Hypothalamus (tissue), 51 donors: Measurements from ENCODE around the gene APOA1.

Source experiments
- DNase-seq, 51 donors: peaks; one replicate each; lab custom pipeline; 2025; lab: John Stamatoyannopoulos, UW

Gene APOA1

DNA sequence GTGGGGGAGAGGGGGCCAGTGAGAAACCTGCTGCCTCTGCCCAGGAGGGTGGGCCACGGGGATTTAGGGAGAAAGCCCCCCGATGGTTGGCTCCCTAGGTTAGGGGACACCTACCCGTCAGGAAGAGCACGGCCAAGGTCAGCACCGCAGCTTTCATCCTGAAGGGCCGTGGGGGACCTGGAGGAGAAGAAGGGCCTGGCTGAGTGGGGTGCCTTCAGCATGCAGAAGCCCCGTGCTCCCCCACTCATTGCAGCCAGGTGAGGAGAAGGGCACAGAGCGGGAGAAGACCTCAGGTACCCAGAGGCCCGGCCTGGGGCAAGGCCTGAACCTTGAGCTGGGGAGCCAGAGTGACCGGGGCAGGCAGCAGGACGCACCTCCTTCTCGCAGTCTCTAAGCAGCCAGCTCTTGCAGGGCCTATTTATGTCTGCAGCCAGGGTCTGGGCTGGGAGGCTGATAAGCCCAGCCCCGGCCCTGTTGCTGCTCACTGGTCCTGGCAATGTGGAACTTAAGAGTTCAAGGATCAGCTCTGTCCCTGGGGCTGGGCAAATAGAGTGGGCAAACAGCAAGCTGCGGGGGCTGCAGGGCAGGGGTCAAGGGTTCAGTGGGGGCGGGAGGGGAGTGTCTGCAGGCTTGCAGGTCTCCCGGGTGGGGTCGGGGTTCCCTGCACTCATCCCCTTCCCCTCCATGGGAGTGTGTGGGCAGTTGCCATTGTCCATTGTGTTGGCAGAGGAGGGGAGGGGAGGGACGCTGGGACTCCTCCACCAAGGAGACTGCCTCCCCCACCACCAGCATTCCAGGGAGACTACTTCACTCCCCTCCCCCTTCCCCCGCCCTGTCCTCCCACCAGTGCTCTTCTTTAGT is at the start of gene APOA1:
Gene APOA1, minus strand, starts transcription at position 392 of the 861 bp plus-strand sequence. Its CDS starts 235 bp downstream, at position 157.
- no peak for DNase-seq

DNA sequence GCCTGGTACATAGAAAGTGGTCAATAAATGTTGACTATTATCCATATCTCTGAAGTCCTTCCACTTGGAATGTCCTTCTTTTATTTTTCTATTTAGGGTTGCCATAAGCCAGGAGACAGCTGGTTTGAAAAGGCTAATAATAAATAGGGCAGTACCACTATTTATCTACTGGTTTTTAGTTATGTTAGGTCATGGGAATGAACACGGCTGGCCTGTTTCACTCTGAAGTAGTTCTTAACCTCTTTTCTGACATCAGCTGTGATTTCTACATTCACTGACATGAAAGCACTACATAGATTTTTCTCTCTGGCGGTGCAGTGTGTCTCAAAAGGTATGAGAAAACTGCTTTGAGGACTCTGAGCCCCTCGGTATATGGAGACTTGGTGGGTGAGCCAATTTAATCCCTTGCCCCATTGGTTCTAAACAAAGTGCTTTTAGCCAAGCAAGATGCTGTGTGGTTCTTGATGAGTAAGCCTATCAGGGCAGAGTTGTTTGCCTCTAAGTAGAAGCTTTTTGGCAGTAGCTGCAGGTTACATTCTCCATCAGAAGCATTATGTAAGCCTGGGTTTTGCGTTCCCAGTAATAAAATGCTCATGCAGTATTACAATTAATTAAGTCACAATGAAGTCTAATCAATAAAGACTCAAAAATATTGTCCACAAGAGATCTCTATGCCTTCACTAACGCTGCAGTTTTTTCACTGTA is 48.7 kb upstream of the APOA1 start:
- peak in 4 of 51 donors; percentile 6 to 66 (median 26) for DNase-seq

DNA sequence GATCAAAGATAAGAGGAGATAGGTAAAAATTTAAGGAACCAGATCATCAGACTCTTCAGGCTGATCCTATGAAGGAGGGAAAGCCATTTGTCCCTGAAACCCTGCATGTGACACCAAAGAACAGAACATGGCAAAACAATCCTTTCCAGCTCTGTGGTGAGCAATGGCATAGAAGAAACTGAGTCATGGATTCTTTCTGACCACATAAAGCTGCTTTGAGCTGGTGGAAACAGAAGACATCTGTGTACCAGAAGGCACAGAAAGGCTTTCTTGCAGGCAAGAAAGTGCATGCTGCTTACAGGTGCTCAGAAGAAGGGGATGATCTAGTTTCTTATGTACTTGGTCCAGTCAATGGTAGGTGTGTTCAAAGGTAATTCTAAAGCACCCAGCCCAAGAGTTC is 45.0 kb upstream of the APOA1 start:
- DNase-seq: no peak

GRCh38 chr11:116881143-116881542 is 43.7 kb upstream of the APOA1 start:
- peak in 18 of 51 donors; percentile 2 to 62 (median 32) for DNase-seq

GRCh38 chr11:116879800-116880625 is 42.6 kb upstream of the APOA1 start:
- DNase-seq: peak in 8 of 51 donors; percentile 10 to 52 (median 19)

- DNase-seq: no peak
Observed at GRCh38 chr11:116876656-116877055, 39.2 kb upstream of the APOA1 start.

- no peak for DNase-seq
Observed at GRCh38 chr11:116875194-116875593, 37.8 kb upstream of the APOA1 start.

- DNase-seq: no peak
Observed at GRCh38 chr11:116874251-116874650, 36.8 kb upstream of the APOA1 start.

- no peak for DNase-seq
Observed at GRCh38 chr11:116873381-116873780, 36.0 kb upstream of the APOA1 start.

- no peak for DNase-seq
Observed at GRCh38 chr11:116871248-116871647, 33.8 kb upstream of the APOA1 start.

- no peak for DNase-seq
Observed at GRCh38 chr11:116870054-116870453, 32.6 kb upstream of the APOA1 start.

- peak in 9 of 51 donors; percentile 17 to 68 (median 30) for DNase-seq
Observed at GRCh38 chr11:116869610-116870009, 32.2 kb upstream of the APOA1 start.

DNA sequence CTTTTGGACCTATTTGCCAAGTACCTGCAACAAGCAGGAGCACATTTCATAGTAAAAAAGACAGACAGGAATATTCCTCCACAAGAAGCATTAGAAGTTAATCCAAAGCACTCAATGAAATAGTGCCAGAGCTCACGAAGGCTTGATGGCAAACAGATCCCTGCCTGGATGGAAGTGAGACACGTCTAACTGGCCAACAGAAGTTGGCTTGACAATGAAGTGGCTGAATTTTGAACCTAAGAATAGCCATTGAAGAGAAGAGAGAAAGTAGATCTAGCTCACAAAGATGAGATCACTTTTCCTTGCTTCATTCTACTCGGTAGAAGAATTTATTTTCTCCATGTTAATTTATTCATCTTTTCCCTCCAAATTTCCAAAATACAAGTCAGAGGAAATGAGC is 30.6 kb upstream of the APOA1 start:
- no peak for DNase-seq

DNA sequence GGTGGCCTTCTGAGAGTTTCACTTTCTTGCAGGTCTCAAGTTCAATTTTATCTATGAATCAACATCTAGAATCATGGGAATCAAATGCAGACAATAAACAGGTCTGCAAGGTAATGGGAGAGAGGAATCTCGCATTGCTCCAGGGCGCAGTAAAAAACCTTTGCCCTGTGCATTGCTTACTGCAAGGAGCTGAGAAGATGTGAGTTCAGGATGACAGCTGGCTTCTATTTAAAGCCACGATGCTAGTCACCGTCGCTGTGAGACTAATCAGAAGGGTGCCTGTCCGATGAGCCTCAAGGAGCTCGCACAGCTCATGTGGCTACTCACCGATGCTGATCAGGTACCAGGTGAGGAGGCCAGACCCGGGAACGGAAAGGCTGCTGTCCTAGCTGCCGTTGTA is 30.2 kb upstream of the APOA1 start:
- DNase-seq: no peak

GRCh38 chr11:116866804-116867455 is 29.5 kb upstream of the APOA1 start:
- DNase-seq: no peak

GRCh38 chr11:116865696-116866095 is 28.3 kb upstream of the APOA1 start:
- no peak for DNase-seq

- no peak for DNase-seq
Observed at GRCh38 chr11:116864531-116864930, 27.1 kb upstream of the APOA1 start.

DNA sequence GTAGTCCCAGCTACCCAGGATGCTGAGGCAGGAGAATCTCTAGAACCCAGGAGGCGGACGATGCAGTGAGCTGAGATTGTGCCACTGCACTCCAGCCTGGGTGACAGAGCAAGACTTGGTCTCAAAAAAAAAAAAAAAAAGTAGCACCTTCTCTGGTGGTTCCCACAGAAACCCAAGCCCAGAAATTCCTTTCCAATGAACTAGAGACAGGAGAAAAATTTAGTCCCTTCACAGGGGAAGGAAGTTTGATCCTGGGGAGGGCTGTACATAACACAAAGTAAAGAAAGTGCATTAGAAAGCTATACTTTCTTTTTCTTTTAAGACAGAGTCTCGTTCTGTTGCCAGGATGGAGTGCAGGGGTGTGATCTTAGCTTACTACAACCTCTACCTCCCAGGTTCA is 25.5 kb upstream of the APOA1 start:
- DNase-seq: no peak

GRCh38 chr11:116862185-116862584 is 24.8 kb upstream of the APOA1 start:
- no peak for DNase-seq

DNA sequence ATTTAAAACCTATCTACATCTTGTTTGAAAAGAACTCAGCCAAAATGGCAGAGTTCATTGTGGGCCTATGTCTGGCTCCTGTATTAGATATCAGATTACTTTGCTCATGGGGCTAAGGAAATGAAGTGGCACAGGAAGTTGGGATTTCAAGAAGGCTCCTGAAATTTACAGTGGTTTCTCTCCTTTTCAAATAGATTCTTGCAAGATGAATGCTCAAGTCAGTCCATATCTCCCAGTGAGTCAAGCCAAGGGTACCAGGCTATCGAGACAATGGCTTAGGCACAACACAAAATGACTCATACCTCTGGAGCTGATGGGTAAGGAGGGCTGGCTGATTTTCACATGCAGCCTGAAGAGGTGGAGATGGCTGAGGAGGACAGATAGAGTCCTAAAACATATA is 24.1 kb upstream of the APOA1 start:
- no peak for DNase-seq
